IgD-negative memory B cell (primary cell): ENCODE results near the gene GSG1L. TPM values are rescaled to one million over a fixed set of nuclear protein-coding genes. Genes with fewer than 3 reads are reported as not detected.

Experiments used
- H3K27ac Mint-ChIP-seq, 3 donors: one replicate each; pipeline ENCODE4 v1.8.0; 2020 to 2022; ENCODE audit warnings: mild to moderate bottlenecking in 3 of 3, mixed read lengths in 3 of 3, moderate library complexity in 1 of 3
- H3K27me3 Mint-ChIP-seq: one replicate; pipeline ENCODE4 v1.8.0; 2021; ENCODE audit warnings: mixed read lengths
- H3K36me3 Mint-ChIP-seq: one replicate; pipeline ENCODE4 v1.8.0; 2020; ENCODE audit warnings: mild to moderate bottlenecking, mixed read lengths
- H3K4me1 Mint-ChIP-seq, 3 donors: one replicate each; pipeline ENCODE4 v1.8.0; 2020 to 2022; ENCODE audit warnings: mixed read lengths in 3 of 3, mild to moderate bottlenecking in 1 of 3
- H3K4me3 Mint-ChIP-seq, 4 donors: one replicate each; pipeline ENCODE4 v1.8.0; 2020 to 2022; ENCODE audit warnings: mild to moderate bottlenecking in 4 of 4, mixed read lengths in 4 of 4, moderate library complexity in 3 of 4
- H3K9me3 Mint-ChIP-seq, 3 donors: one replicate each; pipeline ENCODE4 v1.8.0; 2020 to 2021; ENCODE audit warnings: mixed read lengths in 3 of 3, mild to moderate bottlenecking in 1 of 3
- polyA plus RNA-seq: library from polyadenylated mRNA; unstranded; fragments of 300-500 nt; fragmentation: Illumina TruSeq; gene quantifications from one replicate; pipeline ENCODE4 v1.2.3, GENCODE V29; 2021

The GSG1L gene
- polyA plus RNA-seq, 1 donor from 2014 or later: not detected

- H3K36me3 Mint-ChIP-seq: no peaks in the 10 kb centered on the region
- peak overlapping the region in 1 of 3 donors; percentile 31 for H3K27ac Mint-ChIP-seq
- H3K27me3 Mint-ChIP-seq: peaks cover under 1% of the 10 kb centered on the region
- peaks cover 0 to 1% (median 0%) of the 10 kb centered on the region in 3 donors for H3K9me3 Mint-ChIP-seq
- H3K4me3 Mint-ChIP-seq: no peak overlapping the region
- H3K4me1 Mint-ChIP-seq: no peaks in the 10 kb centered on the region
Measured at GRCh38 chr16:28003021-28003865, 60.3 kb downstream of the GSG1L start.

- no peaks in the 10 kb centered on the region for H3K27me3 Mint-ChIP-seq
- no peaks in the 10 kb centered on the region for H3K36me3 Mint-ChIP-seq
- no peaks in the 10 kb centered on the region for H3K4me1 Mint-ChIP-seq
- peaks cover 0 to 1% (median 0%) of the 10 kb centered on the region in 3 donors for H3K9me3 Mint-ChIP-seq
- H3K4me3 Mint-ChIP-seq: no peak overlapping the region
- H3K27ac Mint-ChIP-seq: no peak overlapping the region
Measured at GRCh38 chr16:28001642-28002041, 61.9 kb downstream of the GSG1L start.

GRCh38 chr16:28001184-28001583, 62.3 kb downstream of the GSG1L start:
- H3K4me1 Mint-ChIP-seq: no peaks in the 10 kb centered on the region
- H3K27ac Mint-ChIP-seq: no peak overlapping the region
- H3K36me3 Mint-ChIP-seq: no peaks in the 10 kb centered on the region
- H3K9me3 Mint-ChIP-seq: peaks cover 0 to 1% (median 0%) of the 10 kb centered on the region in 3 donors
- no peak overlapping the region for H3K4me3 Mint-ChIP-seq
- H3K27me3 Mint-ChIP-seq: no peaks in the 10 kb centered on the region

DNA sequence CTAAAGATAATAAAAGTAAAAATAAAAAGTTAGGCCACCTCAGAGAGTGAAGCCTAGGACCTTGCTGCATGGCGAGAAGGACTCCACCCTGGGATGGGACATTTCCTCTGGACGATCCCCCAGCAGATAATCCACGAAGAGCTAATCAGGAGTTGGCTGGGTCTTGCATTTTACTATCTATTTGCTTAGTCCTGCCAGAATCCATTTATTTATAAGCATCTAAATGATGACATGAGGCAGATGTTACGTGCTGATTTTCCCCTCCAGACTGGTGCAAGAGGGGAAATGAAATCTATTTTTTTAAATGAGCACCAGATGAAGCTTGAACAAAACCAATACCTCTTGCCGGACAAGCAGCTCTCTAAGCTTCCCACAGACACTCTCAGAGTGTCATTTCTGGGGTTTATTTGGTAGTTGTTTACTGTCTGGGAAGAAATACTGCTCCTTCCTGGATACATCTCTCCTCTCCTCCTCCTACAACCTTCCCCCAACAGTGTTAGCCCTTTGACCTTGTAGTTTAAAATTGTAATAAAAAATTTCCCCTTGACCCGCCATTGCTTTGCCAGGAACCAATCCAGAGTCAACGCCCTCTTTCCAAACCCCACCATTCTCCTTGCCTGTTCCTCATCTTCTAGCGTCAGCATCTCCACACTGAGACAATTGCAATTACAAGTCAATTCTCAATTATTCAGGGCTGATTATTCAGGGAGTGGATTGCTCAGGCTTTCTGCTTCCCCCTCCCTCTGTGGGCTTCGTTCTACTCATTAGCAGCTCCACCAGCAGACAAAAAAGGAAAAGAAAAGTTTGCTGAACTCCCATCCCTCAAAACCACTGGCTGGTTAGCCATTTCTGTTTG, 63.0 kb downstream of the GSG1L start:
- H3K27me3 Mint-ChIP-seq: no peaks in the 10 kb centered on the region
- peaks cover 0 to 1% (median 0%) of the 10 kb centered on the region in 3 donors for H3K9me3 Mint-ChIP-seq
- H3K4me3 Mint-ChIP-seq: no peak overlapping the region
- H3K27ac Mint-ChIP-seq: no peak overlapping the region
- no peaks in the 10 kb centered on the region for H3K4me1 Mint-ChIP-seq
- H3K36me3 Mint-ChIP-seq: no peaks in the 10 kb centered on the region

DNA sequence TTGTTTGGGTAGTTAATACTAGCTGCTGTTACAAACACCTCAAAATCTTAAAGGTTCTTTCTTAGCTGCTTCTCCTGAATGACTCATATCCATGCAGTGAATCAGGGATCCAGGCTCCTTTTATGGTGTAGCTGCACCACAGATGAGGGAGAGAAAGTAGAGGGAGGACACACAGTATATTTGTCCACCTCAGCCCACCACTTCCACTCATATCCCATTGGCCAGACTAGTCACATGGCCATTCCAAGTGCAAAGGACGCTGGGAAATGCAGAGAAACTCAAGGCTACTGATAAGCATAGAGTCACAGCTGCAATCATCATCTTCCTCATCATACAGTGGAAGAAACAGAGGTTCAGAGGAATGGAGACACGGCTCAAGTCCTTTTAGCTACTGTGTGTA, 63.8 kb downstream of the GSG1L start:
- no peak overlapping the region for H3K4me3 Mint-ChIP-seq
- H3K9me3 Mint-ChIP-seq: no peaks in the 10 kb centered on the region
- H3K27ac Mint-ChIP-seq: no peak overlapping the region
- H3K4me1 Mint-ChIP-seq: no peaks in the 10 kb centered on the region
- H3K27me3 Mint-ChIP-seq: no peaks in the 10 kb centered on the region
- H3K36me3 Mint-ChIP-seq: no peaks in the 10 kb centered on the region

GRCh38 chr16:27995378-27995777, 68.1 kb downstream of the GSG1L start:
- H3K27ac Mint-ChIP-seq: no peak overlapping the region
- H3K9me3 Mint-ChIP-seq: peaks cover 0 to 9% (median 5%) of the 10 kb centered on the region in 3 donors
- no peaks in the 10 kb centered on the region for H3K4me1 Mint-ChIP-seq
- H3K36me3 Mint-ChIP-seq: peaks cover 2% of the 10 kb centered on the region
- H3K27me3 Mint-ChIP-seq: peaks cover 3% of the 10 kb centered on the region
- no peak overlapping the region for H3K4me3 Mint-ChIP-seq

DNA sequence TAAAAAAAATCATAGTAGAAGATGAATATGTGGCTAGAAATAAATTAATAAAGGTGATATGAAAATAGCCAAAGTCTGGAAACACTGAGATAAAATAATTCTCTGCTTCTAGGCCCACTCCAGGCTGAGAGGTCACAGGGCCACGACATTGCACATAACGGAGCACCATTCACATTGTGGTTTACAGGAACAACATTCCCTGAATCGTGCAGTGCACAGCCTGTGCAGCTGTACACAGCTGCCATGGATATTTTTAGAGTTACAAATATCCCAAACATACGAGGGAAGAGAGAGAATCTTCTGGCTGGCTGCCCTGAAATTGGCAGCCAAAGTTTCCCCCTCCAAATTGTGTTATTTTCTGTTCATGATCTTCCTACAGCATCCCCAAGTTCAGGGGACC, 68.8 kb downstream of the GSG1L start:
- no peak overlapping the region for H3K4me3 Mint-ChIP-seq
- no peaks in the 10 kb centered on the region for H3K4me1 Mint-ChIP-seq
- H3K9me3 Mint-ChIP-seq: peaks cover 0 to 9% (median 5%) of the 10 kb centered on the region in 3 donors
- peaks cover 3% of the 10 kb centered on the region for H3K27me3 Mint-ChIP-seq
- H3K27ac Mint-ChIP-seq: no peak overlapping the region
- H3K36me3 Mint-ChIP-seq: peaks cover 2% of the 10 kb centered on the region

DNA sequence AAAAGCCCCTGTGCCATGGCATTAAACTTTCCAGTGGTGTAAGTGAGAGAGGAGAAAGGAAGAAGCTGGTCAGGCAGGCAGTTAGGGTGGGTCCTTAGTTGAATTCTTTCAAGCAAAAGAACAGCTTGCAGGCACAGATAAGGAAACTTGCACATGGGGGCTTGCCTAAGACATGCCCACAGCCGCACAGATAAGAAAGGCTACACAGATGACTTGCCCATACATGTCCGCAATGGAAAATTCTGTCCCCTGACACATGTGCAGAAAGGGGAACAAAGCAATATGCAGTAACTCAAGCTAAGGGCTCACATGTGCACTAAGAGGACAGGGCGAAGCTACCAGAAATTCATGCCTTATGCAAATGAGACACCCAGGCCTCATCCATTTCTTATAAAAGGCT, 69.9 kb downstream of the GSG1L start:
- Mint-ChIP-seq H3K36me3 (peaks cover 2% of the 10 kb centered on the region), H3K27me3 (peaks cover 3% of the 10 kb centered on the region), H3K9me3 (peaks cover 0 to 9% (median 5%) of the 10 kb centered on the region in 3 donors), H3K4me3 (no peak overlapping the region), H3K4me1 (no peaks in the 10 kb centered on the region), H3K27ac (no peak overlapping the region)

DNA sequence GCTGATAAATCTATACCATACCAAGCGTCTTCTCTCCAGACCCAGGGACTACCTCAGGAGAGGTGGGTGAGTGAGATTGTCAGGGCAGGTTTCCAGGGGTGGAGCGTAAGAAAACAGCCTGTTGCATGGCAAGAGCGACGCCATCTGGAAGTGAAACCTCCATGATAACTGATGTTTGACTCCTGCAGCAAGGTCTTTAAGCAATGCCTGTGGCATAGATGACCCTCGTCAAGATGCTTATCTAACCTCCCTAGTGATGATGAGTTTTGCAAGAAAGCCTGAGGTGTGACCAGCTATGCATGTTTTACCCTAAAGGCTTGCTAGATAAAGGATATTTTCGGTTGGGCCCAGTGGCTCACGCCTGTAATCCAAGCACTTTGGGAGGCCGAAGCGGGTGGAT, 71.6 kb downstream of the GSG1L start:
- H3K4me1 Mint-ChIP-seq: no peaks in the 10 kb centered on the region
- H3K27me3 Mint-ChIP-seq: peaks cover 3% of the 10 kb centered on the region
- H3K9me3 Mint-ChIP-seq: peaks cover 0 to 9% (median 5%) of the 10 kb centered on the region in 3 donors
- no peak overlapping the region for H3K27ac Mint-ChIP-seq
- H3K4me3 Mint-ChIP-seq: no peak overlapping the region
- H3K36me3 Mint-ChIP-seq: peaks cover 2% of the 10 kb centered on the region

GRCh38 chr16:27985981-27986380, 77.5 kb downstream of the GSG1L start:
- Mint-ChIP-seq H3K27ac (no peak overlapping the region), H3K4me3 (no peak overlapping the region), H3K27me3 (no peaks in the 10 kb centered on the region), H3K9me3 (peaks cover 0 to 4% (median 3%) of the 10 kb centered on the region in 3 donors), H3K36me3 (peaks cover 3% of the 10 kb centered on the region), H3K4me1 (no peaks in the 10 kb centered on the region)

DNA sequence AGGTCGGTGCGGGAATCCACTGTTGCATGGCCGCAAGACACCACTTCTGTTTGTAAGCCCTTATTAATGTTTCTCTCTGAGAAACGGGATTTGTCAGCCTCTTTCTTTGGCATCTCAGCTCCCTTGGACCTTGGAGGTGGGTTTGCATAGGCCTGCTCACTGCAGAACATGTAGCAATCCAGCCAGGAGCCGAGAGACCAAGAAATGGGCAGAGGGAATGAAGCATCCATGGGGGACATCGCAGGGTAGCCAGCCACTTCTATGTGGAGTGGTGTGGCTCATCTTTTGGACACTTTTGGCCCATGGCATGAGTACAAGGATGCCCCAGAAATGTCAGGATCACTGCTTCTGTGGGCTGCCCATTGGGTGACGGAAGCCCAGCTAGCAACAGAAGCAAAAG, 79.4 kb downstream of the GSG1L start:
- Mint-ChIP-seq H3K4me1 (no peaks in the 10 kb centered on the region), H3K9me3 (peaks cover 0 to 6% (median 4%) of the 10 kb centered on the region in 3 donors), H3K27me3 (no peaks in the 10 kb centered on the region), H3K27ac (no peak overlapping the region), H3K4me3 (no peak overlapping the region), H3K36me3 (peaks cover 5% of the 10 kb centered on the region)

GRCh38 chr16:27983244-27983643, 80.3 kb downstream of the GSG1L start:
- no peaks in the 10 kb centered on the region for H3K27me3 Mint-ChIP-seq
- H3K36me3 Mint-ChIP-seq: peaks cover 5% of the 10 kb centered on the region
- no peak overlapping the region for H3K27ac Mint-ChIP-seq
- H3K4me1 Mint-ChIP-seq: peaks cover 0 to 1% (median 0%) of the 10 kb centered on the region in 3 donors
- no peak overlapping the region for H3K4me3 Mint-ChIP-seq
- H3K9me3 Mint-ChIP-seq: peaks cover 0 to 6% (median 4%) of the 10 kb centered on the region in 3 donors

DNA sequence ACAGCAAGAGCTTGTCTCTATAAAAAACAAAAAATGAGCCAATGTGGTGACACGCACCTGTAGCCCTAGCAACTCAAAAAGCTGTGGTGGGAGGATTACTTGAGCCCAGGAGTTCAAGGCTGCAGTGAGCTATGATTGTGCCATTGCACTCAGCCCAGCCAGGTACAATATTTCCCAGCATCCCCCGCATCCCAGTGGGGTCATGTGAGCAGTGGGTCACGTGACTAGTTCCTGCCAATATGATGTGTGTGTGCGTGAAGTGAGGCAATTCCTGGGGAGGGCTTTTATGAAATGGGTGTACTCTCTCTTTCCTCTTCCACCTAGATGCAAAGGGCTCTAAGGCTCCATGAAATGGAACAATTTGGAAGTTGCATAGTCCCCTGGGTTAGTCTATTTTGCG, 81.3 kb downstream of the GSG1L start:
- H3K4me1 Mint-ChIP-seq: peaks cover 0 to 1% (median 0%) of the 10 kb centered on the region in 3 donors
- H3K27ac Mint-ChIP-seq: peak overlapping the region in 1 of 3 donors; percentile 59
- H3K36me3 Mint-ChIP-seq: peaks cover 7% of the 10 kb centered on the region
- H3K9me3 Mint-ChIP-seq: peaks cover 0 to 6% (median 4%) of the 10 kb centered on the region in 3 donors
- no peak overlapping the region for H3K4me3 Mint-ChIP-seq
- H3K27me3 Mint-ChIP-seq: peaks cover 3% of the 10 kb centered on the region

GRCh38 chr16:27980919-27981700, 82.4 kb downstream of the GSG1L start:
- peaks cover 0 to 1% (median 0%) of the 10 kb centered on the region in 3 donors for H3K4me1 Mint-ChIP-seq
- H3K9me3 Mint-ChIP-seq: peaks cover 0 to 6% (median 4%) of the 10 kb centered on the region in 3 donors
- H3K27me3 Mint-ChIP-seq: peaks cover 10% of the 10 kb centered on the region

More at GRCh38 chr16:27980919-27981700, 82.4 kb downstream of the GSG1L start:
- H3K36me3 Mint-ChIP-seq: peaks cover 7% of the 10 kb centered on the region
- peak overlapping the region in 1 of 3 donors; percentile 59 for H3K27ac Mint-ChIP-seq
- no peak overlapping the region for H3K4me3 Mint-ChIP-seq
